Astrocyte (in vitro differentiated cells and primary cell): Measurements from ENCODE around the gene GRB10.

Experiments
- EZH2 ChIP-seq: IDR thresholded peaks from 2 replicates; pipeline ENCODE4 v1.6.1; 2012; ENCODE audit warnings: mild to moderate bottlenecking, low read length, inconsistent platforms; ENCODE audit not compliant: insufficient read depth
- TF ChIP-seq, protein P1 (sequence below): IDR thresholded peaks from 2 replicates; pipeline ENCODE4 v1.5.1; 2011; ENCODE audit warnings: low read depth, mild to moderate bottlenecking, inconsistent platforms, low read length, moderate library complexity; ENCODE audit not compliant: insufficient read depth

DNA sequence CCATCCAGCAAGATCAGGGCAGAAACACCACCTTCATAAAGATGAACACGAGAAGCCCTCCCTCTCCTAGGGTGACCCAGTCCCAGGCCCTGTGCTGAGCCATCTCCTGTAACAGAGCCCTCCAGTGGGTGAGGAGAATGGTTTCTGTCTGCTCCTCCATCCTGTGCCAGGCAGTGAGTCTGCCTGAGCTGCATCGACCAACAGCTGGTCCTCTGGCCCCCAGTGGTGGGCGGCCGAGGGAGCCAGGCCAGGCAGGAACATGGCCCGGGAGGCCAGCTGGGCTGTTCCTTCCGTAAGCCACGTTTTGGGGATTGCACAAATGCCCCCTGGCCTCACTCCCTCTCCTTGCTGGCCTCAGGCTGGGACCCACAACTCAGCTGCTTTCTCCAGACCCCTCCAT lies 73.5 kb downstream of the GRB10 start:
- no peak for TF ChIP-seq EZH2
- TF ChIP-seq, protein P1, sequence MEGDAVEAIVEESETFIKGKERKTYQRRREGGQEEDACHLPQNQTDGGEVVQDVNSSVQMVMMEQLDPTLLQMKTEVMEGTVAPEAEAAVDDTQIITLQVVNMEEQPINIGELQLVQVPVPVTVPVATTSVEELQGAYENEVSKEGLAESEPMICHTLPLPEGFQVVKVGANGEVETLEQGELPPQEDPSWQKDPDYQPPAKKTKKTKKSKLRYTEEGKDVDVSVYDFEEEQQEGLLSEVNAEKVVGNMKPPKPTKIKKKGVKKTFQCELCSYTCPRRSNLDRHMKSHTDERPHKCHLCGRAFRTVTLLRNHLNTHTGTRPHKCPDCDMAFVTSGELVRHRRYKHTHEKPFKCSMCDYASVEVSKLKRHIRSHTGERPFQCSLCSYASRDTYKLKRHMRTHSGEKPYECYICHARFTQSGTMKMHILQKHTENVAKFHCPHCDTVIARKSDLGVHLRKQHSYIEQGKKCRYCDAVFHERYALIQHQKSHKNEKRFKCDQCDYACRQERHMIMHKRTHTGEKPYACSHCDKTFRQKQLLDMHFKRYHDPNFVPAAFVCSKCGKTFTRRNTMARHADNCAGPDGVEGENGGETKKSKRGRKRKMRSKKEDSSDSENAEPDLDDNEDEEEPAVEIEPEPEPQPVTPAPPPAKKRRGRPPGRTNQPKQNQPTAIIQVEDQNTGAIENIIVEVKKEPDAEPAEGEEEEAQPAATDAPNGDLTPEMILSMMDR: no peak
